Mucosa of stomach (tissue), 1 donor: Measurements from ENCODE around the gene PTPN6.

Experiments
- H3K27me3 ChIP-seq: one replicate; pipeline ENCODE4 v1.7.0; 2013; ENCODE audit warnings: mild to moderate bottlenecking, low read length; ENCODE audit not compliant: control insufficient read depth, insufficient read depth
- H3K36me3 ChIP-seq: one replicate; pipeline ENCODE4 v1.7.0; 2013; ENCODE audit warnings: low read length; ENCODE audit not compliant: control insufficient read depth, insufficient read depth
- H3K4me1 ChIP-seq: one replicate; pipeline ENCODE4 v1.7.0; 2013; ENCODE audit warnings: mild to moderate bottlenecking, low read length; ENCODE audit not compliant: control insufficient read depth, insufficient read depth
- H3K4me3 ChIP-seq: one replicate; pipeline ENCODE4 v1.7.0; 2013; ENCODE audit warnings: low read length
- H3K9ac ChIP-seq: one replicate; pipeline ENCODE4 v1.7.0; 2013; ENCODE audit warnings: mild to moderate bottlenecking, low read length, moderate library complexity
- H3K9me3 ChIP-seq: one replicate; pipeline ENCODE4 v1.7.0; 2013; ENCODE audit warnings: mild to moderate bottlenecking, low read length, moderate library complexity; ENCODE audit not compliant: control insufficient read depth
- donor health status: Pancreatic carcinoma.

PTPN6 gene

GRCh38 chr12:6962285-6963015 lies 11.3 kb downstream of the PTPN6 start:
- peaks cover 51% of the 10 kb centered on the region for H3K4me1 ChIP-seq
- peak overlapping the region; percentile 100 for H3K9ac ChIP-seq
- H3K4me3 ChIP-seq: peak overlapping the region; percentile 95
- H3K9me3 ChIP-seq: no peaks in the 10 kb centered on the region
- H3K27me3 ChIP-seq: no peaks in the 10 kb centered on the region
- H3K36me3 ChIP-seq: peaks cover 14% of the 10 kb centered on the region

GRCh38 chr12:6963016-6963731 lies 12.0 kb downstream of the PTPN6 start:
- H3K4me1 ChIP-seq: peaks cover 58% of the 10 kb centered on the region
- peak overlapping the region; percentile 95 for H3K4me3 ChIP-seq
- H3K9ac ChIP-seq: peak overlapping the region; percentile 100
- H3K27me3 ChIP-seq: no peaks in the 10 kb centered on the region
- H3K9me3 ChIP-seq: no peaks in the 10 kb centered on the region
- peaks cover 19% of the 10 kb centered on the region for H3K36me3 ChIP-seq

- H3K27me3 ChIP-seq: no peaks in the 10 kb centered on the region
- peaks cover 21% of the 10 kb centered on the region for H3K36me3 ChIP-seq
- no peaks in the 10 kb centered on the region for H3K9me3 ChIP-seq
- peaks cover 65% of the 10 kb centered on the region for H3K4me1 ChIP-seq
- peak overlapping the region; percentile 40 for H3K4me3 ChIP-seq
- H3K9ac ChIP-seq: peak overlapping the region; percentile 100
Observed at GRCh38 chr12:6963791-6964413, 12.7 kb downstream of the PTPN6 start.

- Histone ChIP-seq H3K36me3 (peaks cover 21% of the 10 kb centered on the region), H3K9me3 (no peaks in the 10 kb centered on the region), H3K4me3 (peak overlapping the region; percentile 40), H3K9ac (peak overlapping the region; percentile 100), H3K4me1 (peaks cover 71% of the 10 kb centered on the region), H3K27me3 (no peaks in the 10 kb centered on the region)
Observed at GRCh38 chr12:6964605-6965025, 13.5 kb downstream of the PTPN6 start.

- Histone ChIP-seq H3K9me3 (no peaks in the 10 kb centered on the region), H3K4me3 (peak overlapping the region; percentile 40), H3K27me3 (no peaks in the 10 kb centered on the region), H3K9ac (peak overlapping the region; percentile 100), H3K4me1 (peaks cover 70% of the 10 kb centered on the region), H3K36me3 (peaks cover 21% of the 10 kb centered on the region)
Observed at GRCh38 chr12:6965026-6965661, 14.0 kb downstream of the PTPN6 start.

GRCh38 chr12:6965714-6966113 lies 14.6 kb downstream of the PTPN6 start:
- Histone ChIP-seq H3K27me3 (no peaks in the 10 kb centered on the region), H3K4me1 (peaks cover 65% of the 10 kb centered on the region), H3K4me3 (no peak overlapping the region), H3K9ac (peak overlapping the region; percentile 13), H3K9me3 (no peaks in the 10 kb centered on the region), H3K36me3 (peaks cover 21% of the 10 kb centered on the region)

GRCh38 chr12:6966351-6966750 lies 15.2 kb downstream of the PTPN6 start:
- peaks cover 21% of the 10 kb centered on the region for H3K36me3 ChIP-seq
- peaks cover 58% of the 10 kb centered on the region for H3K4me1 ChIP-seq
- H3K27me3 ChIP-seq: no peaks in the 10 kb centered on the region
- H3K9ac ChIP-seq: peak overlapping the region; percentile 13
- no peaks in the 10 kb centered on the region for H3K9me3 ChIP-seq
- H3K4me3 ChIP-seq: no peak overlapping the region

- H3K9me3 ChIP-seq: no peaks in the 10 kb centered on the region
- peaks cover 48% of the 10 kb centered on the region for H3K4me1 ChIP-seq
- no peaks in the 10 kb centered on the region for H3K27me3 ChIP-seq
- peaks cover 21% of the 10 kb centered on the region for H3K36me3 ChIP-seq
- no peak overlapping the region for H3K4me3 ChIP-seq
- H3K9ac ChIP-seq: peak overlapping the region; percentile 75
Observed at GRCh38 chr12:6967651-6968100, 16.5 kb downstream of the PTPN6 start.

GRCh38 chr12:6968426-6968825 lies 17.3 kb downstream of the PTPN6 start:
- Histone ChIP-seq H3K27me3 (no peaks in the 10 kb centered on the region), H3K4me1 (peaks cover 48% of the 10 kb centered on the region), H3K9ac (peak overlapping the region; percentile 75), H3K9me3 (no peaks in the 10 kb centered on the region), H3K36me3 (peaks cover 21% of the 10 kb centered on the region), H3K4me3 (no peak overlapping the region)

- peaks cover 18% of the 10 kb centered on the region for H3K36me3 ChIP-seq
- peaks cover 39% of the 10 kb centered on the region for H3K4me1 ChIP-seq
- no peaks in the 10 kb centered on the region for H3K9me3 ChIP-seq
- H3K27me3 ChIP-seq: no peaks in the 10 kb centered on the region
- H3K9ac ChIP-seq: peak overlapping the region; percentile 75
- peak overlapping the region; percentile 75 for H3K4me3 ChIP-seq
Observed at GRCh38 chr12:6970096-6970527, 19.0 kb downstream of the PTPN6 start.

GRCh38 chr12:6974180-6974579 lies 23.0 kb downstream of the PTPN6 start:
- H3K9ac ChIP-seq: no peak overlapping the region
- peaks cover 19% of the 10 kb centered on the region for H3K36me3 ChIP-seq
- H3K9me3 ChIP-seq: no peaks in the 10 kb centered on the region
- H3K27me3 ChIP-seq: no peaks in the 10 kb centered on the region
- no peak overlapping the region for H3K4me3 ChIP-seq
- peaks cover 7% of the 10 kb centered on the region for H3K4me1 ChIP-seq
